Right ventricle myocardium inferior (tissue), 1 donor: Measurements from ENCODE around the gene PIP5K1B. TPM values are rescaled to one million over a fixed set of nuclear protein-coding genes. Genes with fewer than 3 reads are reported as not detected.

Source experiments
- ATAC-seq: fragments of 200-7000 bp; cut with Tn5 transposase; one replicate; pipeline ENCODE4 v1.9.1; 2020; ENCODE audit warnings: mild to moderate bottlenecking, moderate library complexity
- DNase-seq: peaks from one replicate; pipeline ENCODE4 v3.0.0; 2021; ENCODE audit errors: missing footprints
- intact Hi-C: fragments of 100-400 bp; cut with DNase I; formaldehyde crosslinking; loops from one replicate; pipeline ENCODE4 v1.11.0; 2022
- total RNA-seq: library from RNA; stranded (reverse); fragmentation: NEBNext Ultra II Directional; extraction: Animal tissue kit (Norgen Biotek cat#: 25700); gene quantifications from one replicate; pipeline ENCODE4 v1.2.1, GENCODE V29; 2021
- donor health status: DM: no; HTN: yes; CAD: no; lungs with severe emphysema.

PIP5K1B gene
- total RNA-seq, 1 donor from 2014 or later, result 60.6 TPM

- intact Hi-C loops, result no loop called here
- ATAC-seq, result no peak
- DNase-seq, result no peak
Measured at GRCh38 chr9:68867066-68867465, 162.0 kb downstream of the PIP5K1B start.

- intact Hi-C loops, result no loop called here
- ATAC-seq, result peak; percentile 40
- DNase-seq, result no peak
Measured at GRCh38 chr9:68869022-68869421, 164.0 kb downstream of the PIP5K1B start.

GRCh38 chr9:68870086-68870485 lies 165.0 kb downstream of the PIP5K1B start:
- intact Hi-C loops, result loop anchor here (5.0 to 10.0 kb wide), 4 partner anchors 63 to 165 kb away; partner anchors contain the start of gene PIP5K1B
- ATAC-seq (no peak), DNase-seq (no peak)

- DNase-seq, result no peak
- ATAC-seq, result no peak
- intact Hi-C loops, result loop anchor here (5.0 to 10.0 kb wide), 4 partner anchors 64 to 166 kb away; partner anchors contain the start of gene PIP5K1B
Measured at GRCh38 chr9:68871236-68871635, 166.2 kb downstream of the PIP5K1B start.

- intact Hi-C loops, result loop anchor here (5.0 to 10.0 kb wide), 4 partner anchors 65 to 167 kb away; partner anchors contain the start of gene PIP5K1B
- DNase-seq, result peak; percentile 73
- peak; percentile 95 for ATAC-seq
Measured at GRCh38 chr9:68872026-68872501, 167.0 kb downstream of the PIP5K1B start.

GRCh38 chr9:68873179-68873578 lies 168.1 kb downstream of the PIP5K1B start:
- intact Hi-C loops, result loop anchor here (5.0 to 10.0 kb wide), 4 partner anchors 66 to 168 kb away; partner anchors contain the start of gene PIP5K1B
- ATAC-seq, result no peak
- no peak for DNase-seq

- intact Hi-C loops, result loop anchor here (10.0 kb wide), 1 partner anchor 171 kb away; the partner anchor contains the start of gene PIP5K1B
- DNase-seq (no peak), ATAC-seq (no peak)
Measured at GRCh38 chr9:68876273-68876672, 171.2 kb downstream of the PIP5K1B start.

- intact Hi-C loops, result loop anchor here (10.0 kb wide), 1 partner anchor 172 kb away; the partner anchor contains the start of gene PIP5K1B
- DNase-seq (no peak), ATAC-seq (no peak)
Measured at GRCh38 chr9:68876681-68877080, 171.6 kb downstream of the PIP5K1B start.

GRCh38 chr9:68877219-68877618 lies 172.2 kb downstream of the PIP5K1B start:
- DNase-seq, result no peak
- no peak for ATAC-seq
- intact Hi-C loops, result loop anchor here (10.0 kb wide), 1 partner anchor 172 kb away; the partner anchor contains the start of gene PIP5K1B

- no peak for DNase-seq
- intact Hi-C loops, result loop anchor here (10.0 kb wide), 1 partner anchor 174 kb away; the partner anchor contains the start of gene PIP5K1B
- no peak for ATAC-seq
Measured at GRCh38 chr9:68878450-68878849, 173.4 kb downstream of the PIP5K1B start.

- ATAC-seq, result no peak
- intact Hi-C loops, result no loop called here
- DNase-seq, result no peak
Measured at GRCh38 chr9:68883224-68883623, 178.2 kb downstream of the PIP5K1B start.

- intact Hi-C loops, result no loop called here
- DNase-seq, result no peak
- no peak for ATAC-seq
Measured at GRCh38 chr9:68887232-68887631, 182.2 kb downstream of the PIP5K1B start.

- ATAC-seq (no peak), DNase-seq (no peak)
- intact Hi-C loops, result no loop called here
Measured at GRCh38 chr9:68894502-68894901, 189.5 kb downstream of the PIP5K1B start.

GRCh38 chr9:68895741-68896478 lies 190.9 kb downstream of the PIP5K1B start:
- ATAC-seq (peak; percentile 47), DNase-seq (no peak)
- intact Hi-C loops, result no loop called here

GRCh38 chr9:68896486-68896885 lies 191.4 kb downstream of the PIP5K1B start:
- no peak for DNase-seq
- peak; percentile 75 for ATAC-seq
- intact Hi-C loops, result no loop called here

GRCh38 chr9:68897577-68898145 lies 192.6 kb downstream of the PIP5K1B start:
- intact Hi-C loops, result no loop called here
- ATAC-seq (no peak), DNase-seq (no peak)

GRCh38 chr9:68898781-68899439 lies 193.9 kb downstream of the PIP5K1B start:
- ATAC-seq (no peak), DNase-seq (no peak)
- intact Hi-C loops, result no loop called here

- ATAC-seq, result no peak
- intact Hi-C loops, result no loop called here
- no peak for DNase-seq
Measured at GRCh38 chr9:68904454-68904853, 199.4 kb downstream of the PIP5K1B start.

- intact Hi-C loops, result no loop called here
- DNase-seq, result no peak
- ATAC-seq, result no peak
Measured at GRCh38 chr9:68905129-68905528, 200.1 kb downstream of the PIP5K1B start.
